ENCODE measurements around the gene PAFAH1B1. TPM values are rescaled to one million over a fixed set of nuclear protein-coding genes. Genes with fewer than 3 reads are reported as not detected.

The PAFAH1B1 gene
- total and polyA plus RNA-seq, 11 donors, result 32.6 to 154 (median 118) TPM

DNA sequence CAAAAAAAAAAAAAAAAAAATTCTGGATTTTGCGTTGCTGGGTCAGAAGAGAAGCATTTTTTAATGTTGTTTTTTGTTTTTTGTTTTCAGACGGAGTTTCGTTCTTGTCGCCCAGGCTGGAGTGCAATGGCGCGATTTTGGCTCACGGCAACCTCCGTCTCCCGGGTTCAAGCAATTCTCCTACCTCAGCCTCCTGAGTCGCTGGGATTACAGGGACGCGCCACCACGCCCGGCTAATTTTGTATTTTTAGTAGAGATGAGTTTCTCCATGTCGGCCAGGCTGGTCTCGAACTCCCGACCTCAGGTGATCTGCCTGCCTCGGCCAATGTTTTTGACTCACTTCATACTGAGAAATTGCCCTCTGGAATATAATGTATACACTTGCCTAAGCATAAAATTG is 11.0 kb upstream of the PAFAH1B1 start:
- Histone ChIP-seq H3K4me1 (no peaks in the 10 kb centered on the region), H3K4me3 (no peak overlapping the region), H3K27ac (no peak overlapping the region), H3K27me3 (no peaks in the 10 kb centered on the region), H3K9me3 (no peaks in the 10 kb centered on the region), H3K36me3 (no peaks in the 10 kb centered on the region)
- WGBS, 4 donors, result 96 to 98% (median 96%) methylated on average over 18 of the region's 18 CpGs
- intact Hi-C loops (cut with DNase I), result no loop called here
- no peak for TF ChIP-seq POLR2A (IDR thresholded peaks at IDR 0.05)
- TF ChIP-seq, protein P1, sequence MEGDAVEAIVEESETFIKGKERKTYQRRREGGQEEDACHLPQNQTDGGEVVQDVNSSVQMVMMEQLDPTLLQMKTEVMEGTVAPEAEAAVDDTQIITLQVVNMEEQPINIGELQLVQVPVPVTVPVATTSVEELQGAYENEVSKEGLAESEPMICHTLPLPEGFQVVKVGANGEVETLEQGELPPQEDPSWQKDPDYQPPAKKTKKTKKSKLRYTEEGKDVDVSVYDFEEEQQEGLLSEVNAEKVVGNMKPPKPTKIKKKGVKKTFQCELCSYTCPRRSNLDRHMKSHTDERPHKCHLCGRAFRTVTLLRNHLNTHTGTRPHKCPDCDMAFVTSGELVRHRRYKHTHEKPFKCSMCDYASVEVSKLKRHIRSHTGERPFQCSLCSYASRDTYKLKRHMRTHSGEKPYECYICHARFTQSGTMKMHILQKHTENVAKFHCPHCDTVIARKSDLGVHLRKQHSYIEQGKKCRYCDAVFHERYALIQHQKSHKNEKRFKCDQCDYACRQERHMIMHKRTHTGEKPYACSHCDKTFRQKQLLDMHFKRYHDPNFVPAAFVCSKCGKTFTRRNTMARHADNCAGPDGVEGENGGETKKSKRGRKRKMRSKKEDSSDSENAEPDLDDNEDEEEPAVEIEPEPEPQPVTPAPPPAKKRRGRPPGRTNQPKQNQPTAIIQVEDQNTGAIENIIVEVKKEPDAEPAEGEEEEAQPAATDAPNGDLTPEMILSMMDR (IDR thresholded peaks at IDR 0.05), result no peak
- ATAC-seq (no peak), DNase-seq (no peak)

DNA sequence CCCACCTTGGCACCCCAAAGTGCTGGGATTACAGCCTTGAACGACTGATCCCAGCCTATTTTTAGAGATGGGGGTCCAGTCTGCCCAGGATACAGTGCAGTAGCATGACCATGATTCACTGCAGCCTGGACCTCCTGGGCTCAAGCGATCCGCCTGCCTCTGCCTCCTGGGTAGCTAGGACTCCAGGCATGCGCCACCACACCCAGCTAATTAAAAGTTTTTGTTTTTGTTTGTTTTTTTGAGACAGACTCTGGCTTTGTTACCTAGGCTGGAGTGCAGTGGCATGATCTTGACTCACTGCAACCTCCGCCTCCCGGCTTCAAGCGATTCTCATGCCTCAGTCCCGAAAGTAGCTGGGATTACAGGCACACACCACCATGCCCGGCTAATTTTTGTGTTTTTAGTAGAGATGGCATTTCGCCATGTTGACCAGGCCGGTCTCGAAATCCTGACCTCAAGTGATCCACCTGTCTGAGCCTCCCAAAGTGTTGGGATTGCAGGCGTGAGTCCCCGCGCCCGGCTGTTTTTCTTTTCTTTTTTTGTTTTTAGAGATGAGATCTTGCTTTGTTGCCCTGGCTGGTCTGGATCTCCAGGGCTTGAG is 2.3 kb upstream of the PAFAH1B1 start:
- TF ChIP-seq, protein P1 (IDR thresholded peaks at IDR 0.05), result no peak
- no peak overlapping the region for H3K27ac ChIP-seq
- 95 to 96% (median 95%) methylated on average over 16 of the region's 16 CpGs for WGBS, 4 donors
- no peaks in the 10 kb centered on the region for H3K36me3 ChIP-seq
- no peaks in the 10 kb centered on the region for H3K9me3 ChIP-seq
- intact Hi-C loops (cut with DNase I), result loop anchor here in 6 of 10 donors (5.0 to 10.0 kb wide), 7 partner anchors 44 to 94 kb away; partner anchors contain the start of gene METTL16 (in 3 of the 6)
- H3K27me3 ChIP-seq, result no peaks in the 10 kb centered on the region
- no peak overlapping the region for H3K4me3 ChIP-seq
- peaks cover 0 to 26% (median 18%) of the 10 kb centered on the region in 12 donors for H3K4me1 ChIP-seq
- ATAC-seq (no peak), DNase-seq (no peak)

DNA sequence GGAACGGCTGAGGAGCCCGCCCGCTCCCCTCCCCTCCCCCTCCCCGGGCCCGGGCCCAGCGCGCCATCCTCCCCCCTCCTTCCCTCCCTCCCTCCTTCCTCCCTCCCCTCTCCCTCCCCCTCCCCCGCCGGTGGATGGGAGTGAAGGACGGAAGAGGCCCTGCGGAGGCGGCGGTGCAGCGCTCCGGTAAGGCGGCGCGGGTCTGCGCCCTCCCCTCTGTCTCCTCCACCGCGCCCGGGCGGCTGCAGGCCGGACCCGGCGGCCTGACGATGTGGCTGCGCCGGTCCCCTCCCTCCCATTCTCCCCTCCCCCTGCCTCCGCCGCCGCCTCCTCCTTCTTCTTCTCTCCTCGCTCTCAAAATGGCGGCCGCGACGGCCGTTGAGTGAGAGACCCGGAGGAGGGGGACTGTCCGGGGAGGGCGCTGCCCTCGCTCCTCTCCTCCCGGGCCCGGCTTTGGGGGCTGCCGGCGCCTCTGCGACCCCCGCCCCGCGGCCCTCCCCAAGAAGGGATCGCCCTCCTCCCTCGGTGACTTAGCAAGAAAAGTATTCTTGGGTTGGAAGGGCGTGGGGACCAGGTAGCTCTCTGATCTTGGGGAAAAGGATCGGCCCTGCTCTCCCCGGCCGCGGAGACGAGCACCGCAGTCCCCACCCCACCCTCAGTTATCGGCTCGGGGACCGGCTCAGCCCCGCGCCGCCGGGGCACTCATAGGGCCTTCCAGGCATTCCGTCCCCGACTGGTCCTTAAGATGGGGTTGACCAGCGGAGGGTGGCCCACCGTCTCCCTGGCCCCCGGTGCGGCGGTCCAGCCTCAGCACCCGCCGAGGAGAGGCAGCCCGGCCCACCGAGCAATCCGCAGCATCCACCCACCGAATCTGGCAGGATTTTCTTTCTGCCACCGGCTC is 617 bp downstream of the PAFAH1B1 start:
- 0 to 1% (median 0%) methylated on average over 24 to 79 of the region's 80 CpGs for WGBS, 4 donors
- Histone ChIP-seq H3K4me1 (peaks cover 4 to 55% (median 46%) of the 10 kb centered on the region in 12 donors), H3K27me3 (no peaks in the 10 kb centered on the region), H3K36me3 (no peaks in the 10 kb centered on the region), H3K4me3 (peak overlapping the region; percentile 75 to 100 (median 95)), H3K9me3 (no peaks in the 10 kb centered on the region), H3K27ac (peak overlapping the region; percentile 95 to 100 (median 99))
- intact Hi-C loops (cut with DNase I), result loop anchor here in 7 of 10 donors (1.0 to 10.0 kb wide), 10 partner anchors 47 to 113 kb away; partner anchors contain the start of gene METTL16 (in 4 of the 7)
- ATAC-seq, result peak; percentile 66 to 87 (median 81)
- TF ChIP-seq, protein P1 (IDR thresholded peaks at IDR 0.05), result no peak
- no peak for TF ChIP-seq POLR2A (IDR thresholded peaks at IDR 0.05)
- DNase-seq, result peak; percentile 83 to 89 (median 86)

Data from heart left ventricle (tissue), 16 donors.